ENCODE results near the gene SNAP29.

- TF ChIP-seq REST (IDR thresholded peaks at IDR 0.05): no peak
- TF ChIP-seq ATF3 (IDR thresholded peaks at IDR 0.05): no peak
- no peak for TF ChIP-seq CTCF (IDR thresholded peaks at IDR 0.05; ENCODE audit: low read depth, low read length, missing input control)
- TF ChIP-seq GABPA (IDR thresholded peaks at IDR 0.05 in 1 of 2, conservative IDR thresholded peaks at IDR 0.05 in 1 of 2): no peak
- TF ChIP-seq TAF1 (conservative IDR thresholded peaks at IDR 0.05): no peak
- no peak for TF ChIP-seq RAD21 (IDR thresholded peaks at IDR 0.05)
- TF ChIP-seq MAX (IDR thresholded peaks at IDR 0.05): no peak
- TF ChIP-seq EGR1 (IDR thresholded peaks at IDR 0.05; ENCODE audit: low read depth in 2 of 2): no peak
- TF ChIP-seq JUND (IDR thresholded peaks at IDR 0.05): no peak
- TF ChIP-seq ZBTB33 (IDR thresholded peaks at IDR 0.05): no peak
Observed at GRCh38 chr22:20928573-20928967, 69.8 kb downstream of the SNAP29 start.

Measured in liver (tissue), 3 donors.